PC-9 (cell line): ENCODE measurements around the gene GRAMD2A.

Source experiments
- CTCF ChIP-seq: fragments of 200-600 bp; sonication (generic); conservative IDR thresholded peaks from 2 replicates; pipeline ENCODE4 v1.6.1; 2017; ENCODE audit warnings: mixed run types, antibody characterized with exemption, mild to moderate bottlenecking, moderate library complexity
- EZH2 ChIP-seq: fragments of 200-600 bp; sonication (generic); IDR thresholded peaks from 2 replicates; pipeline ENCODE4 v1.8.0; 2017; ENCODE audit warnings: antibody characterized with exemption, low read depth

- TF ChIP-seq EZH2, result no peak
- TF ChIP-seq CTCF, result no peak
Observed at GRCh38 chr15:72127724-72128322, 69.8 kb downstream of the GRAMD2A start.
